ENCODE measurements around the gene ARSB.

The ARSB gene

GRCh38 chr5:78985116-78985724 is at the start of gene ARSB:
Gene ARSB, minus strand, starts transcription at chr5:78985310. Its CDS starts 62 bp downstream, at chr5:78985248.
- peak; percentile 73 for DNase-seq (ENCODE audit: low spot score)

- DNase-seq (ENCODE audit: low spot score): no peak
Observed at GRCh38 chr5:79032782-79033181, 47.7 kb upstream of the ARSB start.

- no peak for DNase-seq (ENCODE audit: low spot score)
Observed at GRCh38 chr5:79032031-79032695, 47.1 kb upstream of the ARSB start.

GRCh38 chr5:79031485-79031867 is 46.4 kb upstream of the ARSB start:
- no peak for DNase-seq (ENCODE audit: low spot score)

GRCh38 chr5:79030663-79031484 is 45.8 kb upstream of the ARSB start:
- no peak for DNase-seq (ENCODE audit: low spot score)

- DNase-seq (ENCODE audit: low spot score): peak; percentile 68
Observed at GRCh38 chr5:79025054-79025472, 40.0 kb upstream of the ARSB start.

GRCh38 chr5:79023947-79024346 is 38.8 kb upstream of the ARSB start:
- DNase-seq (ENCODE audit: low spot score): no peak

GRCh38 chr5:79023348-79023747 is 38.2 kb upstream of the ARSB start:
- DNase-seq (ENCODE audit: low spot score): no peak

GRCh38 chr5:79022771-79023170 is 37.7 kb upstream of the ARSB start:
- DNase-seq (ENCODE audit: low spot score): no peak

GRCh38 chr5:79021753-79022152 is 36.6 kb upstream of the ARSB start:
- DNase-seq (ENCODE audit: low spot score): no peak

GRCh38 chr5:79020861-79021561 is 35.9 kb upstream of the ARSB start:
- DNase-seq (ENCODE audit: low spot score): peak; percentile 45

- no peak for DNase-seq (ENCODE audit: low spot score)
Observed at GRCh38 chr5:79014631-79015030, 29.5 kb upstream of the ARSB start.

- no peak for DNase-seq (ENCODE audit: low spot score)
Observed at GRCh38 chr5:79011869-79012268, 26.8 kb upstream of the ARSB start.

- DNase-seq (ENCODE audit: low spot score): peak; percentile 10
Observed at GRCh38 chr5:79011219-79011836, 26.2 kb upstream of the ARSB start.

- DNase-seq (ENCODE audit: low spot score): no peak
Observed at GRCh38 chr5:79008362-79008761, 23.3 kb upstream of the ARSB start.

GRCh38 chr5:79007872-79008271 is 22.8 kb upstream of the ARSB start:
- no peak for DNase-seq (ENCODE audit: low spot score)

- no peak for DNase-seq (ENCODE audit: low spot score)
Observed at GRCh38 chr5:79005936-79006631, 21.0 kb upstream of the ARSB start.

- DNase-seq (ENCODE audit: low spot score): no peak
Observed at GRCh38 chr5:79005151-79005550, 20.0 kb upstream of the ARSB start.

- DNase-seq (ENCODE audit: low spot score): no peak
Observed at GRCh38 chr5:79002374-79002773, 17.3 kb upstream of the ARSB start.

GRCh38 chr5:79001471-79001870 is 16.4 kb upstream of the ARSB start:
- DNase-seq (ENCODE audit: low spot score): no peak

- DNase-seq (ENCODE audit: low spot score): no peak
Observed at GRCh38 chr5:78997090-78997489, 12.0 kb upstream of the ARSB start.

Data from NAMALWA (cell line).